ENCODE data around the gene RNF182.

DNA sequence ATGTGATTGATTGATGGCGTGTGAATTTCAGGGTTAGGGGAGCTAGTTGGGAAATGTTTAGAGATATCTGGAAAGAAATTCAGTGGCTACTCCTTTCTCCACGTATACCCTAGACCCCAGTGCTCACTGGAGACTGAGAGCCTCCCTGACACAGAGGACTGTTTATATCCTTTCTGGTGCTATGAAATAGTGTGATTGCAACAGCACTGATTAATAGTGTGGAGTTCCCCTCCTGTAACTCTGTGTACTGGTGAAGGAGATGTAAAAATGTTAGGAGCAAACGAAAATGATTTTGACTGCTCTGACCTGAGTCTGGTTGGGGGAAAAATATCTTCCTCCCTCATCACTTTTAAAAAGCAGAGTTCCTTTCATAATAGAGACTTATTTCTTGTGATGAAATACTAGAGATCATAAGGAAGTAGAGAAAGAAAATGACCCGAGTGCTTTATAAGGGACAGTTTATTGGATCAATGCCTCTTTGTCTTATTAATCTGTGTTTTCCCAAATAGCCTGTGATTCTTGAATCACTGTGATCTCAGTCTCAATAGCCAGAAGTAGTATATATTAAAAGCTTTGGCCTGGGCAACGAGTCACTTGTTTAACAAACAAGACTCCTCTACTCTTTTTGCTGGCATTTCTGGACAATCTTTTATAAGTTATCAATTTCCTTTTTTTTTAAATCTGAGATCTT, 92.3 kb downstream of the RNF182 start:
- TF ChIP-seq SIN3A (IDR thresholded peaks at IDR 0.05; ENCODE audit: borderline replicate concordance, insufficient read depth, low read length) (no peak), POLR2AphosphoS5 (IDR thresholded peaks at IDR 0.05; ENCODE audit: low read depth, low read length) (no peak), FOXP2 (optimal IDR thresholded peaks at IDR 0.05; ENCODE audit: borderline replicate concordance, extremely low read depth, extremely low read length, insufficient read depth) (no peak), TAF1 (IDR thresholded peaks at IDR 0.05; ENCODE audit: borderline replicate concordance, insufficient read depth, low read length) (no peak)
- TF ChIP-seq, protein P1, sequence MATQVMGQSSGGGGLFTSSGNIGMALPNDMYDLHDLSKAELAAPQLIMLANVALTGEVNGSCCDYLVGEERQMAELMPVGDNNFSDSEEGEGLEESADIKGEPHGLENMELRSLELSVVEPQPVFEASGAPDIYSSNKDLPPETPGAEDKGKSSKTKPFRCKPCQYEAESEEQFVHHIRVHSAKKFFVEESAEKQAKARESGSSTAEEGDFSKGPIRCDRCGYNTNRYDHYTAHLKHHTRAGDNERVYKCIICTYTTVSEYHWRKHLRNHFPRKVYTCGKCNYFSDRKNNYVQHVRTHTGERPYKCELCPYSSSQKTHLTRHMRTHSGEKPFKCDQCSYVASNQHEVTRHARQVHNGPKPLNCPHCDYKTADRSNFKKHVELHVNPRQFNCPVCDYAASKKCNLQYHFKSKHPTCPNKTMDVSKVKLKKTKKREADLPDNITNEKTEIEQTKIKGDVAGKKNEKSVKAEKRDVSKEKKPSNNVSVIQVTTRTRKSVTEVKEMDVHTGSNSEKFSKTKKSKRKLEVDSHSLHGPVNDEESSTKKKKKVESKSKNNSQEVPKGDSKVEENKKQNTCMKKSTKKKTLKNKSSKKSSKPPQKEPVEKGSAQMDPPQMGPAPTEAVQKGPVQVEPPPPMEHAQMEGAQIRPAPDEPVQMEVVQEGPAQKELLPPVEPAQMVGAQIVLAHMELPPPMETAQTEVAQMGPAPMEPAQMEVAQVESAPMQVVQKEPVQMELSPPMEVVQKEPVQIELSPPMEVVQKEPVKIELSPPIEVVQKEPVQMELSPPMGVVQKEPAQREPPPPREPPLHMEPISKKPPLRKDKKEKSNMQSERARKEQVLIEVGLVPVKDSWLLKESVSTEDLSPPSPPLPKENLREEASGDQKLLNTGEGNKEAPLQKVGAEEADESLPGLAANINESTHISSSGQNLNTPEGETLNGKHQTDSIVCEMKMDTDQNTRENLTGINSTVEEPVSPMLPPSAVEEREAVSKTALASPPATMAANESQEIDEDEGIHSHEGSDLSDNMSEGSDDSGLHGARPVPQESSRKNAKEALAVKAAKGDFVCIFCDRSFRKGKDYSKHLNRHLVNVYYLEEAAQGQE (IDR thresholded peaks at IDR 0.05; ENCODE audit: insufficient read depth in 1 of 2, low read depth in 2 of 2, low read length in 2 of 2): no peak
